ENCODE data around the gene GABPB2. TPM values are rescaled to one million over a fixed set of nuclear protein-coding genes. Genes with fewer than 3 reads are reported as not detected.

The GABPB2 gene
- total RNA-seq, 1 donor: 16.3 TPM

- no peak for DNase-seq (ENCODE audit: insufficient read length, low spot score, missing footprints)
- TF ChIP-seq CTCF (IDR thresholded peaks at IDR 0.05; ENCODE audit: extremely low read depth, low read depth, low read length): no peak
- no peaks in the 10 kb centered on the region for H3K36me3 ChIP-seq (ENCODE audit: insufficient read depth, low read length)
- H4K20me1 ChIP-seq (ENCODE audit: insufficient read depth, low read length): no peaks in the 10 kb centered on the region
- H3K4me3 ChIP-seq (ENCODE audit: insufficient read depth, low read length): no peak overlapping the region
- no peaks in the 10 kb centered on the region for H3K79me2 ChIP-seq (ENCODE audit: insufficient read depth, low read length)
- H3K9me3 ChIP-seq (ENCODE audit: low read depth, low read length): no peaks in the 10 kb centered on the region
- H3K27ac ChIP-seq (ENCODE audit: low read depth, low read length): no peak overlapping the region
- peaks cover 7% of the 10 kb centered on the region for H3K4me1 ChIP-seq (ENCODE audit: insufficient read depth, low read length)
- no peak overlapping the region for H2AFZ ChIP-seq (ENCODE audit: low read length)
- no peaks in the 10 kb centered on the region for H3K27me3 ChIP-seq (ENCODE audit: insufficient read depth, low read length)
- H3K4me2 ChIP-seq (ENCODE audit: insufficient read depth, low read length): no peak overlapping the region
Observed at GRCh38 chr1:151104630-151105029, 34.1 kb downstream of the GABPB2 start.

- Histone ChIP-seq H3K27ac (ENCODE audit: low read depth, low read length) (no peak overlapping the region), H3K79me2 (ENCODE audit: insufficient read depth, low read length) (no peaks in the 10 kb centered on the region), H3K4me3 (ENCODE audit: insufficient read depth, low read length) (no peak overlapping the region), H3K4me1 (ENCODE audit: insufficient read depth, low read length) (peaks cover 7% of the 10 kb centered on the region), H3K4me2 (ENCODE audit: insufficient read depth, low read length) (peak overlapping the region; percentile 16), H2AFZ (ENCODE audit: low read length) (no peak overlapping the region), H3K9me3 (ENCODE audit: low read depth, low read length) (no peaks in the 10 kb centered on the region), H4K20me1 (ENCODE audit: insufficient read depth, low read length) (no peaks in the 10 kb centered on the region), H3K36me3 (ENCODE audit: insufficient read depth, low read length) (no peaks in the 10 kb centered on the region), H3K27me3 (ENCODE audit: insufficient read depth, low read length) (no peaks in the 10 kb centered on the region)
- DNase-seq (ENCODE audit: insufficient read length, low spot score, missing footprints): peak; percentile 81
- TF ChIP-seq CTCF (IDR thresholded peaks at IDR 0.05; ENCODE audit: extremely low read depth, low read depth, low read length): no peak
Observed at GRCh38 chr1:151106894-151107293, 36.3 kb downstream of the GABPB2 start.

GRCh38 chr1:151108331-151108730 is 37.8 kb downstream of the GABPB2 start:
- Histone ChIP-seq H3K9me3 (ENCODE audit: low read depth, low read length) (no peaks in the 10 kb centered on the region), H3K27ac (ENCODE audit: low read depth, low read length) (no peak overlapping the region), H3K27me3 (ENCODE audit: insufficient read depth, low read length) (no peaks in the 10 kb centered on the region), H3K36me3 (ENCODE audit: insufficient read depth, low read length) (no peaks in the 10 kb centered on the region), H3K4me1 (ENCODE audit: insufficient read depth, low read length) (peaks cover 7% of the 10 kb centered on the region), H2AFZ (ENCODE audit: low read length) (no peak overlapping the region), H3K4me3 (ENCODE audit: insufficient read depth, low read length) (no peak overlapping the region), H3K4me2 (ENCODE audit: insufficient read depth, low read length) (no peak overlapping the region), H4K20me1 (ENCODE audit: insufficient read depth, low read length) (no peaks in the 10 kb centered on the region), H3K79me2 (ENCODE audit: insufficient read depth, low read length) (no peaks in the 10 kb centered on the region)
- TF ChIP-seq CTCF (IDR thresholded peaks at IDR 0.05; ENCODE audit: extremely low read depth, low read depth, low read length): no peak
- DNase-seq (ENCODE audit: insufficient read length, low spot score, missing footprints): no peak

GRCh38 chr1:151113877-151114276 is 43.3 kb downstream of the GABPB2 start:
- no peak for DNase-seq (ENCODE audit: insufficient read length, low spot score, missing footprints)
- Histone ChIP-seq H2AFZ (ENCODE audit: low read length) (no peak overlapping the region), H3K27me3 (ENCODE audit: insufficient read depth, low read length) (no peaks in the 10 kb centered on the region), H4K20me1 (ENCODE audit: insufficient read depth, low read length) (no peaks in the 10 kb centered on the region), H3K36me3 (ENCODE audit: insufficient read depth, low read length) (no peaks in the 10 kb centered on the region), H3K9me3 (ENCODE audit: low read depth, low read length) (no peaks in the 10 kb centered on the region), H3K4me2 (ENCODE audit: insufficient read depth, low read length) (no peak overlapping the region), H3K4me1 (ENCODE audit: insufficient read depth, low read length) (no peaks in the 10 kb centered on the region), H3K79me2 (ENCODE audit: insufficient read depth, low read length) (no peaks in the 10 kb centered on the region), H3K27ac (ENCODE audit: low read depth, low read length) (no peak overlapping the region), H3K4me3 (ENCODE audit: insufficient read depth, low read length) (no peak overlapping the region)
- TF ChIP-seq CTCF (IDR thresholded peaks at IDR 0.05; ENCODE audit: extremely low read depth, low read depth, low read length): no peak

Measured in osteoblast (primary cell).